ENCODE data around the gene RAP2A. TPM values are rescaled to one million over a fixed set of nuclear protein-coding genes. Genes with fewer than 3 reads are reported as not detected.

The RAP2A gene
- total RNA-seq, 1 donor: 15.9 TPM

DNA sequence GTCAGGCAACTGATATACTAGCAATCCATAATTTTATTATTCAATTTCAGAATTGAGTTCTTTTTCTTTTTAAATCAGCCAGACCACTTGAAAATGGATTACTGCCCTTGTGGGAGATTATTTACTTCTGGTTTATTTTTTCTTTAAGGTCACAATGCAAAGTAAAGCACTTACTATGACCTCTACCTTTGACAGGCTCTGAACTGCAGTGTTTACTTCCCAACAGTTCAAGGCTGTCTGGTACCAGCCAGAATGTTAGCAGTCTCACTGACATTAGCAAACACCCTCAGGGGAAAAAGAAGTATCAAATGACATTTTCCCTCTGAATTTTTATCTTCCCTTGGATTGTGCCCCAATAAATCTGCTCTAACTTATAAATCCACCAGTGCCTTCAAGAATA, 57.5 kb downstream of the RAP2A start:
- DNase-seq (ENCODE audit: low read depth in 2 of 3, low spot score in 2 of 3): no peak

DNA sequence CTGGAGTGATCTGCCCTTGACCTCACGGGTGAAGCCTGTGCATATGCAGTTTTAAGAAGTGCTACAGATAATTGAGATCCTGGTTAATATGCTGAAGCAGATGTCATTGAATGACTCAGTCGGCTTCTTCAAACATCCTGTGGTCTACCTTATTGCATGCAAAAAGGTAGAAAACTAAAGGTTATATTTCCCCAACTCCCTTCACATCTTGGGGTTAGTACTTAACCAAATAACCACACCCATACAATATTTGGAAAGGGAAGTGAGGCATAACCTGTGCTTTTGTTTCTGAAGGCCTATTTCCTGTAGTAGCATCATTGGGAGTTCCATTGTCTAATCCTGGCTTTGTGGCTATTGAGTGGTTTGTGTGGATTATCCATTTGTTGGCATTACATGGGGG, 58.3 kb downstream of the RAP2A start:
- DNase-seq (ENCODE audit: low read depth in 2 of 3, low spot score in 2 of 3): no peak

DNA sequence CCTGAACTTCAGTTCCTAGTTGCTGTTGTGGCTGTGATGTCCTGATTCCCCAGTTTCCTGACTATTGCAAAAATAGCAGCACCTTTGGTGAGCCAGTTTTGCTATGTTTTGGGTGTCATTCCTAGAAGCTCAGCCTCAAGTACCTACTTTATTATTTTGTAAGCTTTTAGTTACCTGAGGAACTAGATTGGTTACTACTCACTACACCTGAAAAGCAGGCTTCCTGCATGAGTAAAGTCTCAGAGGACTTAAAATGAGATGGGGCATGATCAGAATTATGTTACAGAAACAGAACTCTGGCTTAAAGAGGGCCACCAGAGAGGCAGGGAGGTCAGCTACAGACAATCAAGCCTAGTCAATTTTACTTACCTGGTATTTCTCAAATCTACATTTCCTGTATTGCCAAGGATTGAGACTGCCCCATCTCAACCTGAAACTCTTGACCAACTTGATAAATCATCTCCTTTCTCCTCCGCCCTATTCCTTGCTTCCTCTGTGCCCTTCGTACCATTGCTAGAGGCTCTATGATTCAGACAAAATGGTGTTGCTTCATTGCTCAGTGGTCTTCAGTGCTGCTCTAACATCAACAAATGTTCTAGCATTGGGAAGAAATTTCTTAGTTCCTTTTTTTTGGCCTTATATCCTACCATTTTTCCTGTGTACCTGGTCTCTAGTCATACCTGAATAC, 58.9 kb downstream of the RAP2A start:
- no peak for DNase-seq (ENCODE audit: low read depth in 2 of 3, low spot score in 2 of 3)

DNA sequence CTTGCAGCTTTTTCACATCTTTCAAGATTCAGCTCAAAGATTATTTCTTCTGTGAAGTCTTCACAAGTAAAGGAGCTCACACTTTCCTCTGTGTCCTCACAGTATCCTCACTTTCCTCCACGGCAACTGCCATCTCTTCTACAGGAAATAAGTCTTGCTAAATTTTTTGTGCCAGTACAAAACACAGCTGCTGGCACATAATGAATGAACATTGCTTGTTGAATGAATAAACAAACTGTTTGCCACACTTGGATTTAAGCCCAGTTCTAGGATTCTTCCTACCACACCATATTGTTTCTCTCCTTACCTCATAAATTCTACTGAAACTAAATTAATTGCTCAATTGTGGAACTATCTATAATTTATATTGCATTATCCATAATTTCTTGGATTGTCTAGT, 59.5 kb downstream of the RAP2A start:
- DNase-seq (ENCODE audit: low read depth in 2 of 3, low spot score in 2 of 3): no peak

DNA sequence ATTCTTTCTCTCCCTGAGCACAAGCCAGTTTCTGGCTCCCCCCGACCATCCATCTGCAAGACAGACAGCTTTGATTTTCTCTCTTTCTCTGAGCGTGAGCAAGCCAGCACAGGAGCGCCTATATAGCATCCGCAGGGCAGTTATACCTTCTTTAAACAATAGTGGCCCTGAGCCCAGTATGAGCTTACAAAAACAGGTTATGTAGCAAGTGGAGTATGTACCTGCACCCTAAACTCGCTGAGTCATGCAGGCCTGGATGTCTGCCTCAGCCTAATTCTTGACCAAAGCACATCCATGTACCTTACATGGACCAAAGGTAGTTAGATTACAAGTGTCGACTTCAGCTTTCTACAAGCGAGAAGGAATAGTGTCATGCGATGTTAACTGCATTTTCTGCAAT, 61.7 kb downstream of the RAP2A start:
- DNase-seq (ENCODE audit: low read depth in 2 of 3, low spot score in 2 of 3): no peak

DNA sequence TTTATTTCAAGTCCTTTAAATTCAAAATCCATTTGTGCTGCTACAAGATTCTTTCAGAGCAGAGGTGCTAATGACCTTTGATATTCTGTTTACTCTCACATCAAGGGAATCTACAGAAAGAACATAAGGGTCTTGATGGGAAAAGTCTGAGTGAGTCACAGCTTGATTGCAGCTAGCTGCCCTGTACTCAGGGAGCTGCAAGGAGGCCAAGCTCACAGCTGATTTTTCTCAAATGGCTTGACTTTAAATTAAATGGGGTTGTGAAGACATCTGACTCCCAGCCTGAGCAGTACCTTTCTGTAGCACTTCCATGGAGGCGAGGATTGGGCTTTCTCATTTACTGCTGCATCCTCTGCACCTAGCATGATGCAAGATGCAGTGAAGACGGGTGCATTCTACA, 62.5 kb downstream of the RAP2A start:
- no peak for DNase-seq (ENCODE audit: low read depth in 2 of 3, low spot score in 2 of 3)

DNA sequence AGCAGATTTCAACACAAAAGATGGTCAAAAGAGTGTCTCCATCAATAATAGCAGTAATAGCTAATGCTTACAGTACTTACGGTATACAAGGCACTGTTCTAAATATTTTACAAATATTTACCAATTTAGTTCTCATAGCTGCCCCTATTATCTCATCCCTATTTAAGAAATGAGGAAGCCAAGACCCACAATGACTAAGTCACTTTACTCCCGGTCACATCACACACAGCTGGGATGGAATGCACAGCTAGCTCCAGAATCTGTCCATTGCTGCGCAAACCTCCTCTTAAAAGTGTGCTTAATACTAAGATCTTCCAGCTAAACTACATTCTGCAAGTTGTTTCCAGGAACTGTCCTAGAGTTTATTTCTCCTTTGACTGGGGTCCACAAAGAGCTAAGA, 63.4 kb downstream of the RAP2A start:
- peak in 1 of 3 donors; percentile 0 for DNase-seq (ENCODE audit: low read depth in 2 of 3, low spot score in 2 of 3)

DNA sequence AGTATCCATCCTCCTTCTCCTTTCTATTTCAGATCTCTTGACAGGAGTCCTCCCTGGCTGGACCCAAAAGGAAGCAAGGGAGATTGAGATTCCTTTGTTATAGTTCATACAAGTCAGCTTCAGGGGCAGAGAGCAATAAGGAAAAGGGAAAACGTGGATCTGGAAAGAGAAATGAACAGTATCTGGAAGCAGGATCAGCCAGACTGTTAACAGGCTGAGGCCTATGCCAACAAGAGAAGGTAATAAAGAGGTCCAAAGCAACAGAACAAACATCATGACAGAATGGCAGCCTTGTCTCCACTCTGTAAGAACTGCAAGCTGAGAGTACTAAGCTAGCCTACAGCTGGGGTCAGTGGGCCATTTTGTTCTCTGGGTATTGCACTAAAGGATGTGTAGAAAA, 64.5 kb downstream of the RAP2A start:
- no peak for DNase-seq (ENCODE audit: low read depth in 2 of 3, low spot score in 2 of 3)

DNA sequence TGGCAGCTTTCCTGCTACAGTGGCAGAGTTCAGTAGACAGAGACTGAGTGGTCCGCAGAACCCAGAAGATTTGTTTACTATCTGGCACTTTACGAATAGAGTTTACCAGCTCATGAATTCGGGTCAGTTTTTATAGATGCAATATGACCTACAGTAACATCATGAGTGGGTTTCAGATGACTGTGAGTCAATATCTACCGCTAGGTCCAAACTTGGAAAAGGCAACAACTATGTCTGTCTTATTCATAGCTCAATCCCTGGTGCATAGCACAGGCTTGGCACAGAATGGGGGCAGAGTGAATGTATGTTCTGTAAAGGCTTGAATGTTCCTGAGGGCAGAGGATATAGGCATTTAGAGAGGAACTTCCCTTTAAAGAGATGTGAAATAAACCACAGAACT, 65.2 kb downstream of the RAP2A start:
- no peak for DNase-seq (ENCODE audit: low read depth in 2 of 3, low spot score in 2 of 3)

DNA sequence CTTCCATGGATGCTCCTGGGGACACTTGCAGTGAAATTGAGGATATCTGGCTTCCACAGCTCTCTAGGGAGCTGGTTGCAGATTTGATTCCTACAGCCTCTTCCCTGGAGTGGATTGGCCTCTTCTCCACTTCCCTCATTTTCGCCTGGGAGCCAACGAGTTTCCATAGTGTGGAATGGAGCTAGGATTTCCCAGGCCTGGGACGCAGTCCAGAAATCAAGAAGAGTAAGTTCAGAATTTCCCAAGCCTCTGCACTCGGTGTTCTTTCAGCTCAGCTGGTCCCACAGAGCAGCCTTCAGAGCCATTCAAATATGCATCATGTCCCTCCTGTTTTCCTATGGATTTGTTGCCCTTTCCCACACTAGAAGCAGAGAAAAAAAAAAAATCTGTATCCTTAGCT, 68.2 kb downstream of the RAP2A start:
- DNase-seq (ENCODE audit: low read depth in 2 of 3, low spot score in 2 of 3): no peak

DNA sequence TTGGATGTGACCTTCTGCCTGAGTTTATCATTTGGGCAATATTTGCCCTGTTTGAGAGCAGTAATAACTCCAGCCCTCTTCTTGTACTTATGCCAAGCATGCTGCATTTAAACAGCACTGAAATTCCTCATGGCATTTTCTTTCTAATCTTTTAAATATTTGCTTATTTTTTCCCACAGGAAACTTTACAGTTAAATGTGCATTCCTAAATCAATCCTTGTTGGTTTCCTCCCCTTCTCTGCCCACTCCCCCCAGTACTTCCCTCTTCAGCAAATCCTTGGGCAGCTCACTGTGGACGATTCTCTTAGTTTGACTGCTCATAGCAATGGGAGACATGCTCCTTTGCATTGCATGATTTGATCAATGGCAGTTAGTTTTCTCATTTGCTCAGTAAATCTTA, 68.7 kb downstream of the RAP2A start:
- no peak for DNase-seq (ENCODE audit: low read depth in 2 of 3, low spot score in 2 of 3)

DNA sequence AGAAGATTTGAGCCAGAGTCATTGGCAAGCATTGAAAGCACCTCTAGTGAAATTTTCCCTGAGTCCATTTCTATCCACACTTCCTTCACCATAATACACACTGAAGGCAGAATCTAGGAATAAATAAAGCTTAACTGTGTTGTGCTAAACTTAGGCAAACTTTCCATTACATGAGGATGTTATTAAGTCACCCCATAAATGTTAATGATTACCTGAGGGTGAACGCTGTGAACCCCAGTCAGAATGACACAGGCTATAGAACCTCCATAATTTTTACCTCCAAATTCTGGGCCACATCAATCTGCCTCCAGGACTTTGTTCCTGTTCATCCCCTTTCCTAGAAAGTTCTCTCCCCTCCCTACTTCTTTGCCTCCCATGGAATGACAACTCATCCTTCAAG, 71.0 kb downstream of the RAP2A start:
- DNase-seq (ENCODE audit: low read depth in 2 of 3, low spot score in 2 of 3): no peak

DNA sequence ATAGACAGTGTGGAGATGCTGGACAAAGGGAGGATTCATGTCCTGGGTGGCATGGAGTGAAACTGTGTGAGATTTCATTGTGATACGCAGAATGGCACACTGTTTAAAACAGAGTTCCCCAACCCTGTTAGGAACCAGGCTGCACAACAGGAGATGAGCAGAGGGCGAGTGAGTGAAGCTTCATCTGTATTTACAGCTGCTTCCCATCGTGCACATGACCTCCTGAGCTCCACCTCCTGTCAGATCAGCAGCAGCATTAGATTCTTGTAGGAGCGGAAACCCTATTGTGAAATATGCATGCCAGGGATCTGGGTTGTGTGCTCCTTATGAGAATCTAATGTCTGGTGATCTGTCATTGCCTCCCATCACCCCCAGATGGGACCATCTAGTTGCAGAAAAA, 72.5 kb downstream of the RAP2A start:
- no peak for DNase-seq (ENCODE audit: low read depth in 2 of 3, low spot score in 2 of 3)

DNA sequence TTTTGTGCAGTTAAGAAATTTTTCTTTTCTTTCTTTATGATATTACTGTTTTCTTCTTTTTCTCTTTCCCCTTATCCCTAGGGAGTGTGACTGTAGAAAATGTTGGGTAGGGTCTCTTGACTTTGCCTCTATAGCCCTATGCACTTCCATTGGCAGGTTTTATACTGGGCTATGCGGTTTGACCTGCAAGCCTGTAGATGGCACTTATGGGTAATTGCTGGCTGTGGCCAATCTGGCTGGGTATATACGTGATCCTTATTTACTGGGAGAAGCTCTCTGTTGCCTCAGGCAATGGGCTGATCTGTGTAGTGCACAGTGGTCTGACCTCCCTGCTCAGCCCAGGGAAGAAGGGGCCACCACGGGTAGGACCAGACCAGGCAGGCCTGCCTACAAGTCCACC, 78.8 kb downstream of the RAP2A start:
- no peak for DNase-seq (ENCODE audit: low read depth in 2 of 3, low spot score in 2 of 3)

DNA sequence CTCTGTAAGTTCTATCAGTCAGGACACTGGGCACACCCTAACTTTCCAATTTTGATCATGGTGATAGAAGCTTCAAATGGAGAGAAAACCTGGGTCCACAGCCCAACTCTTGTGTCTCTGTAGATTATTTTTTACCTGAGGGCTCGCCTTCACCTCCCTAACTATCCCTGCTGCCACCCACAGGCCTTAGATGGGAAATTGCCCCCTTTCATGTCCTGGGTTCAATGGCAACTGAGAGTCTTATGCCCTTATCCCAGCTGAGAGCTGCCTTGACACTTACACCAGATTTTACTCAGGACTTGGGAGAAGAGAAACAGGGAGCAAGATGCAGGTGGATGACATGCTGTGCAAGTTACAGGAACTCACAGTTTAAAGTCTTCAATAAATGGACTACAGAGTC, 81.7 kb downstream of the RAP2A start:
- no peak for DNase-seq (ENCODE audit: low read depth in 2 of 3, low spot score in 2 of 3)

DNA sequence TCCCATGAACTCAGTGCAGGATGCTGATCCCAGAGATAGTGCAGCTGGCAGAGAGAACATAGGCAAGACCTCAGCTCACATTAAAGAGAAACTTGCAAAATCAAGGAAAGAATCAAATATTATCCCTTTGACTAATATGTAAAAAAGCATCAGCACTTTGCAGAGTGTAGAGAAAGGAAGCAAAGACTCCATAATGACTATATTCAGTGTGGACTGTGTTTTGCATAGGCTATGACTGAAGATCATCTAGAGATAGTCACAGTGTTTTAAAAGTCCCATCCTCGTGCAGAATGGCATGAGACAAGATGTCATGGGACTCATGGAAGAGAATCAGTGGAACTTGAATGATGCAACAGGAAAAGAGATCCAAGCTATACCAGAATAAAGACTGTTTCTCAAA, 84.0 kb downstream of the RAP2A start:
- no peak for DNase-seq (ENCODE audit: low read depth in 2 of 3, low spot score in 2 of 3)

Small RNA genes within 50 kb of the gene (small RNA-seq; reads per million reads assigned to genes)
- gene AL442067.1: not detected

Other genes starting within 250 kb of the RAP2A start
- gene MBNL2, start 211.8 kb upstream of the RAP2A start, total RNA-seq: 21.8 TPM

Data from hematopoietic multipotent progenitor cell (in vitro differentiated cells).